LNCaP clone FGC (cell line): ENCODE measurements around the gene SKAP1.

ENCODE experiments used
- DNase-seq: peaks from one replicate; pipeline ENCODE4 v3.0.0-alpha.2; 2011; ENCODE audit warnings: low read depth
- H3K4me3 ChIP-seq: 2 replicates; pipeline ENCODE4 v1.5.1; 2011; ENCODE audit warnings: mild to moderate bottlenecking, low read depth, low read length, control low read depth
- TF ChIP-seq, protein P1 (sequence below): IDR thresholded peaks from 2 replicates; pipeline ENCODE4 v1.5.1; 2012; ENCODE audit warnings: mild to moderate bottlenecking; ENCODE audit not compliant: control insufficient read depth, insufficient read depth; ENCODE audit errors: extremely low read depth

SKAP1 gene

DNA sequence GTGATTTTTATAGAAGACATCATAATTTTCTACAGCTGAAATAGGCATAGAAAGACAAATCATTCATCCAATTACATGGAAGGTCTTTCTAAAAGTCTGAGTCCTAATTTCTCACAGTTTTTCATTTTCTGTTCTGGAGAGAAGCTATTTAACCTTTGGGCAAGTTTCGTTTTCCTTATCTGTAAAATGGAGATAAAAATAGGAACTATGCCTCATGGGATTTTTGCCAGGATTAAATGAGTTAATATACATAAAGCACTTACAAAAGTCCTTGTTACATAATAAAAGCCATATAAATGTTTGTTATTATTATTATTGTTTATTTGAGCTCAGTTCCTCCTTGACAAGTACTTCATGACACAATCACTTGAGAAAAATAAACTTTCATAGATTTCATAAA is 121.4 kb downstream of the SKAP1 start:
- DNase-seq, result no peak
- TF ChIP-seq, protein P1, sequence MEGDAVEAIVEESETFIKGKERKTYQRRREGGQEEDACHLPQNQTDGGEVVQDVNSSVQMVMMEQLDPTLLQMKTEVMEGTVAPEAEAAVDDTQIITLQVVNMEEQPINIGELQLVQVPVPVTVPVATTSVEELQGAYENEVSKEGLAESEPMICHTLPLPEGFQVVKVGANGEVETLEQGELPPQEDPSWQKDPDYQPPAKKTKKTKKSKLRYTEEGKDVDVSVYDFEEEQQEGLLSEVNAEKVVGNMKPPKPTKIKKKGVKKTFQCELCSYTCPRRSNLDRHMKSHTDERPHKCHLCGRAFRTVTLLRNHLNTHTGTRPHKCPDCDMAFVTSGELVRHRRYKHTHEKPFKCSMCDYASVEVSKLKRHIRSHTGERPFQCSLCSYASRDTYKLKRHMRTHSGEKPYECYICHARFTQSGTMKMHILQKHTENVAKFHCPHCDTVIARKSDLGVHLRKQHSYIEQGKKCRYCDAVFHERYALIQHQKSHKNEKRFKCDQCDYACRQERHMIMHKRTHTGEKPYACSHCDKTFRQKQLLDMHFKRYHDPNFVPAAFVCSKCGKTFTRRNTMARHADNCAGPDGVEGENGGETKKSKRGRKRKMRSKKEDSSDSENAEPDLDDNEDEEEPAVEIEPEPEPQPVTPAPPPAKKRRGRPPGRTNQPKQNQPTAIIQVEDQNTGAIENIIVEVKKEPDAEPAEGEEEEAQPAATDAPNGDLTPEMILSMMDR, result no peak
- no peak overlapping the region for H3K4me3 ChIP-seq

DNA sequence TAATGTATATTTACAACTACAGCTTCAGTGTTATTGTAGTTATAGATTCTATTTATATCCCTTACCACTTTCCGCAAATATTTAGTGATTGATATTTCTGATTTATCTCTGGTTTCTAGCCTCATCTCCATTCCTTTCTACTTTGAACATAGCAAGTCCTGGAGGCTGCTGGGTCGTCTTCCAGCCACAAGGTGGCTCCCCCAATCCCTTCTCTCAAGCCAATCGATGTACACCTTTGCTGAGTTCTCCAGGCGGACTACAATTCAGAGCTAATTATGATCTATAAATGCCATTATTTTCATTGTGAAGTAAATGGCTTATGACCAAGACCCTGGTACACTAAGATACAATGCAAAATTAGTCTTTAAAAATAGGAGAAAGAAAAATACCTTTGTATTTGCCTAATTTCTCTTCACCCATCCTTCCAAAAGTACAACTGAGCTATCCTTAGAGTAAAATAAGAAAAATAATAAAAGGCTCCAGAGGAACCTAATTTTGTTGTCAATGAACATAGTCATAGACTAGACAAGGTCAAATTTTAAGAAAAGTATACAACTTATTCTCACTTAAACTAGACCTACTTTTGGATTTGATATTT is 122.1 kb downstream of the SKAP1 start:
- TF ChIP-seq, protein P1, result peak; percentile 78
- no peak overlapping the region for H3K4me3 ChIP-seq
- peak; percentile 28 for DNase-seq

DNA sequence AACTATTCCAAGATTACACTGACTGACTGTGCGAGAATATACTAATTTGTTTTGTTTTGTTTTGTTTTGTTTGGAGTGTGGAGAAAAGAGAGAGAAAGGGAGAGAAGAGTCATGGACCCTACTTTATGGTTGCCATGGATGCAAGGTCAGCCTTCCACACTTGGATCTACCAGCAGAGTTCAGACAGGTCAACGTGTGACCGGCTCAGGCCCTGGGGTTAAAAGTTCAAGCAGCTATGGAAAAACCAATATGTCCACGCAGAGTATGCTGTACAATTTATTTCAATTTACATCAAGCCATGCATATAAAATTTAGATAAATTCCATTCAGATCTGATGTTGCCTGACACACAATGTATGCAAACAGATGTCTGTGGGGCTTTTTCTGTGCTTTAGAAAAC is 122.8 kb downstream of the SKAP1 start:
- no peak for DNase-seq
- no peak overlapping the region for H3K4me3 ChIP-seq
- TF ChIP-seq, protein P1, result no peak

DNA sequence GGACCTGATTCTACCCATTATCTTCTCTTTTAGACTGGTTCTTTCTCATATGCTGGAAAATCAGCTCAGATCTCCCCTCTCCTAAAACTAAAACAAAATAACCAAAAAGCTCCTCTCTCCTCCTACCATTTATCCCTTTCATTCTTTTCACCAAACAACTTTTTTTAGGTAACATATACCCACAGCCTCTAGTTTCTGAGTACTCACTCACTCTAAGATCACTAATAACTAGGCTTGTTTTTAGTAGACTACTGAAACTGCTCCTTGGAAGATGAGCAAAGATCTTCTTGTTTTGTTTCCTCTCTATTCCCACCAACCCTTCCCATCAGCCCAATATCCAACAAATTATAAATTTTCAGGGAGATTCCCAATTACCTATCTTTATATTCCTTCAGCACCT is 129.0 kb downstream of the SKAP1 start:
- TF ChIP-seq, protein P1, result no peak
- no peak for DNase-seq
- no peak overlapping the region for H3K4me3 ChIP-seq

DNA sequence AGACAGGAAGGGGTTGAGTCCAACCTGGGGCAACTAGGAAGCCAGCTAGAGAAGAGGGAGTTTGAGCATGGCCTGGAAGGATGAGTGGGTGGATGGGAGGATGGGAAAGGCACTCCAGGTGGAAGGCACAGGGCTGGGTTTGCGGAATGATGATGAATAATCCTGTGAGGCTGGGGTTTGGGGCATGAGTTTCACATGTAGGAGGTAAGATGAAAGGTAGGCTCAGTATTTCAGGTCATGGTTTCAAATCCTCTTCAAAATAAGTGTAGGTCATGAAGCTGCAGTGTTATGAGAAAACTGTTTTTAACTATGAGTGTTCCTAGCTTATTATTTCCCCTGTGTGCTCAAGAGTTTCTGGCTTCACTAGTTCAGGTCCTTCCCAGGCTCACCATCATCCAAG is 130.3 kb downstream of the SKAP1 start:
- TF ChIP-seq, protein P1, result no peak

DNA sequence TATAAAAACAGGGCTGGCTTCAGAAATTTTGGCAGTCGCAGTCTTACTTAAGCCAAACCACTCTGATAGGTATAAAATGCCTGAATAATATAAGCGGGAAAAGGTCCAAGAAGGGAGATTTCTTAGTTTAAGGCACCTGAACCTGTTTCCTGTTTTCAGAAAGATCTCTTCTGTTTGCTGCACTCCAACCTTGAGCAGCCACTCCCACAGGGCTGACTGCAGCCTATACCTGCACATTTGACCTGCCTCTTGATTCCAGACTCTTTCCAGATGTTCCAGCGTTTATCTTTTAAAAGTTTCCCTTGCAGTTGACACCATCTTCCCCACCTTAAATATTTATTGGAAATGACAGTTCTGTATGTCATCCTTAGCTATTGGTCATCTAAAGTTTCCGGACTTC is 132.2 kb downstream of the SKAP1 start:
- TF ChIP-seq, protein P1, result no peak
- DNase-seq, result no peak
- no peak overlapping the region for H3K4me3 ChIP-seq

More for the DNA sequence above, 130.3 kb downstream of the SKAP1 start:
- no peak for DNase-seq
- H3K4me3 ChIP-seq, result no peak overlapping the region

DNA sequence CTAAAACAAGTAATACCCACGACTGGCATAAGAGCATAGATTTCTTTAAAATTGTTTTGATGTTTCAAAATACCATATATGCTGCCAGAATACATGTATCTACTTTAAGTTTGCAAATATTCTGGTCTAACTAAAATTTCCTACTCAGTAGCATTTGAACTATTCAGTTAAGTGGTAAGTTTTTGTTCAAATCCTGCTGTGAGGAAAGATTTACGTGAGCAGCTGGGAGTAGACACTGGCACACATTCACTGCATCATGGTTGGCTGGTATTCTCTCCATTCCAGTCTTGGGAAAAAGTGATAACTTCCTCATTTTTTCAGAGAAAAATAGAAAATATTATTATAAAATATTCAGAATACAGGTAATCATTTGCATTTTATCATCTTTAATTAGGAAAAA is 133.6 kb downstream of the SKAP1 start:
- DNase-seq, result no peak
- TF ChIP-seq, protein P1, result no peak
- H3K4me3 ChIP-seq, result no peak overlapping the region
